ENCODE results near the gene SLC9B1.

DNA sequence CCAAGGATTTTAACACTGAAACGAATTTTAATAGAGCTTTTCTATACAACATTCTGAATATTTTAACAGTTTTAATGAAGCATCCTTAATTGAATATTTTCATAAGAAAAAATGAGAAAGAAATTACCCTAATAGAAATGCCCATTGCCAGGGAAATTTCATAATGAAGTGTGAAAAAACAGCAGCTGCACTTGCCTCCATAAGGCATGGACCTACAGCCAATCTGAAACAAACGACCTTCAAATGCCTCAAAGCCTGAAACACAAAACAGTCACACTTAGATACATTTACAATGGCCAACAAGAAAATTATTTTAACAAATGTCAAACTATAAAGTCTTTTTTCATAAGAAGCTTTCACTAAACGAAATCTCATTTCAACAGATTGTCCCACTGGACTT, 74.4 kb downstream of the SLC9B1 start:
- TF ChIP-seq, protein P1, sequence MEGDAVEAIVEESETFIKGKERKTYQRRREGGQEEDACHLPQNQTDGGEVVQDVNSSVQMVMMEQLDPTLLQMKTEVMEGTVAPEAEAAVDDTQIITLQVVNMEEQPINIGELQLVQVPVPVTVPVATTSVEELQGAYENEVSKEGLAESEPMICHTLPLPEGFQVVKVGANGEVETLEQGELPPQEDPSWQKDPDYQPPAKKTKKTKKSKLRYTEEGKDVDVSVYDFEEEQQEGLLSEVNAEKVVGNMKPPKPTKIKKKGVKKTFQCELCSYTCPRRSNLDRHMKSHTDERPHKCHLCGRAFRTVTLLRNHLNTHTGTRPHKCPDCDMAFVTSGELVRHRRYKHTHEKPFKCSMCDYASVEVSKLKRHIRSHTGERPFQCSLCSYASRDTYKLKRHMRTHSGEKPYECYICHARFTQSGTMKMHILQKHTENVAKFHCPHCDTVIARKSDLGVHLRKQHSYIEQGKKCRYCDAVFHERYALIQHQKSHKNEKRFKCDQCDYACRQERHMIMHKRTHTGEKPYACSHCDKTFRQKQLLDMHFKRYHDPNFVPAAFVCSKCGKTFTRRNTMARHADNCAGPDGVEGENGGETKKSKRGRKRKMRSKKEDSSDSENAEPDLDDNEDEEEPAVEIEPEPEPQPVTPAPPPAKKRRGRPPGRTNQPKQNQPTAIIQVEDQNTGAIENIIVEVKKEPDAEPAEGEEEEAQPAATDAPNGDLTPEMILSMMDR (IDR thresholded peaks at IDR 0.05): no peak
- no peak for TF ChIP-seq EZH2 (IDR thresholded peaks at IDR 0.05; ENCODE audit: borderline replicate concordance, insufficient read depth, low read depth, low read length, poor library complexity, severe bottlenecking)

Data from B cell (primary cell).